ENCODE results near the gene USP47. TPM values are rescaled to one million over a fixed set of nuclear protein-coding genes. Genes with fewer than 3 reads are reported as not detected.

USP47 gene
- total and polyA plus RNA-seq, 9 of the 15 experiments (the other 6 are each of a cell fraction or from before 2014, with no cell fraction given), result 13.1 to 63.6 (median 34.7) TPM

DNA sequence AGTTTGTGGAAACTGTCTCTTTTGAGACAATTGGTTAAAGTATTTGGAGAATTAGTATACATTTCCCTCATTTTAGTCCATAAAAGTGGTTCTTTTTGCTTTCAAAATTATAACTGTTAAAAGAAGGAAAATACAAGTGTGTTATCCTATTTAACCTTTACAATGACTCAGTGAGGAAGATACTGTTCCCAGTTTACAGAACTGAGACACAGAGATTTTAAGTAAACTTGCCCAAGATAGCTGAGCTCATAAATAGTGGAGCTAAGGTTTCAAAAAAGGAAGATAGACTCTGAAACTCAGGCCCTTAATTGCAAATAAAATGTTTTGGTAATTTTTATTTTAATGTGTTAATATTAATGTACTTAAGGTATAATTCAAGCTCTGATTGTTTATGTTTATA lies 107.7 kb downstream of the USP47 start:
- no peak for DNase-seq (ENCODE audit: extremely low read depth in 1 of 4, low spot score in 3 of 4)
- no peaks in the 10 kb centered on the region for H3K9me1 ChIP-seq (ENCODE audit: control insufficient read depth, insufficient read depth, low read length)
- no peak overlapping the region for H3K9ac ChIP-seq (ENCODE audit: insufficient read depth in 1 of 2, low read depth in 2 of 2, low read length in 2 of 2)
- no peak for ATAC-seq
- no peak overlapping the region for H3K27ac ChIP-seq (ENCODE audit: extremely low read depth, low read depth, low read length)
- ChIA-PET POLR2A (no interaction called here), CTCF (ENCODE audit: low intra/inter-chr PET ratio) (no interaction called here)
- no peak overlapping the region for H3K4me2 ChIP-seq (ENCODE audit: insufficient read depth, low read length)
- H4K20me1 ChIP-seq (replicated peaks; ENCODE audit: control insufficient read depth, insufficient read depth, low read length), result no peaks in the 10 kb centered on the region
- no peaks in the 10 kb centered on the region for H3K9me3 ChIP-seq (replicated peaks; ENCODE audit: control insufficient read depth, insufficient read depth, low read depth, low read length)
- no peak overlapping the region for H2AFZ ChIP-seq (ENCODE audit: low read depth, low read length)
- in situ Hi-C loops (cut with MboI) (no loop called here), intact Hi-C loops (cut with micrococcal nuclease) (no loop called here)
- no peak for TF ChIP-seq ZNF24 (IDR thresholded peaks at IDR 0.05)
- no peak for TF ChIP-seq ZNF766 (CRISPR knock-in tag; conservative IDR thresholded peaks at IDR 0.05)
- TF ChIP-seq L3MBTL2 (IDR thresholded peaks at IDR 0.05), result no peak
- no peak for TF ChIP-seq SNRNP70 (optimal IDR thresholded peaks at IDR 0.05; ENCODE audit: low read depth, low read length)
- no peak for TF ChIP-seq ESRRA (IDR thresholded peaks at IDR 0.05; ENCODE audit: borderline replicate concordance, low read depth)
- TF ChIP-seq ERF (CRISPR knock-in tag; IDR thresholded peaks at IDR 0.05), result no peak
- TF ChIP-seq, protein P1, sequence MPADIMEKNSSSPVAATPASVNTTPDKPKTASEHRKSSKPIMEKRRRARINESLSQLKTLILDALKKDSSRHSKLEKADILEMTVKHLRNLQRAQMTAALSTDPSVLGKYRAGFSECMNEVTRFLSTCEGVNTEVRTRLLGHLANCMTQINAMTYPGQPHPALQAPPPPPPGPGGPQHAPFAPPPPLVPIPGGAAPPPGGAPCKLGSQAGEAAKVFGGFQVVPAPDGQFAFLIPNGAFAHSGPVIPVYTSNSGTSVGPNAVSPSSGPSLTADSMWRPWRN (IDR thresholded peaks at IDR 0.05; ENCODE audit: low read depth), result no peak
- TF ChIP-seq CSDE1 (IDR thresholded peaks at IDR 0.05), result no peak
- TF ChIP-seq ZBTB8A (IDR thresholded peaks at IDR 0.05; ENCODE audit: partially characterized antibody), result no peak
- no peak for TF ChIP-seq RBM15 (IDR thresholded peaks at IDR 0.05; ENCODE audit: insufficient read depth, low read length)
- no peak for TF ChIP-seq YBX1 (IDR thresholded peaks at IDR 0.05)
- TF ChIP-seq MXI1 (IDR thresholded peaks at IDR 0.05; ENCODE audit: low read depth, low read length), result no peak
- TF ChIP-seq, protein P2, sequence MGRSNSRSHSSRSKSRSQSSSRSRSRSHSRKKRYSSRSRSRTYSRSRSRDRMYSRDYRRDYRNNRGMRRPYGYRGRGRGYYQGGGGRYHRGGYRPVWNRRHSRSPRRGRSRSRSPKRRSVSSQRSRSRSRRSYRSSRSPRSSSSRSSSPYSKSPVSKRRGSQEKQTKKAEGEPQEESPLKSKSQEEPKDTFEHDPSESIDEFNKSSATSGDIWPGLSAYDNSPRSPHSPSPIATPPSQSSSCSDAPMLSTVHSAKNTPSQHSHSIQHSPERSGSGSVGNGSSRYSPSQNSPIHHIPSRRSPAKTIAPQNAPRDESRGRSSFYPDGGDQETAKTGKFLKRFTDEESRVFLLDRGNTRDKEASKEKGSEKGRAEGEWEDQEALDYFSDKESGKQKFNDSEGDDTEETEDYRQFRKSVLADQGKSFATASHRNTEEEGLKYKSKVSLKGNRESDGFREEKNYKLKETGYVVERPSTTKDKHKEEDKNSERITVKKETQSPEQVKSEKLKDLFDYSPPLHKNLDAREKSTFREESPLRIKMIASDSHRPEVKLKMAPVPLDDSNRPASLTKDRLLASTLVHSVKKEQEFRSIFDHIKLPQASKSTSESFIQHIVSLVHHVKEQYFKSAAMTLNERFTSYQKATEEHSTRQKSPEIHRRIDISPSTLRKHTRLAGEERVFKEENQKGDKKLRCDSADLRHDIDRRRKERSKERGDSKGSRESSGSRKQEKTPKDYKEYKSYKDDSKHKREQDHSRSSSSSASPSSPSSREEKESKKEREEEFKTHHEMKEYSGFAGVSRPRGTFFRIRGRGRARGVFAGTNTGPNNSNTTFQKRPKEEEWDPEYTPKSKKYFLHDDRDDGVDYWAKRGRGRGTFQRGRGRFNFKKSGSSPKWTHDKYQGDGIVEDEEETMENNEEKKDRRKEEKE (IDR thresholded peaks at IDR 0.05; ENCODE audit: borderline replicate concordance in 1 of 2, control insufficient read depth in 1 of 2, low read depth in 2 of 2, low read length in 1 of 2), result no peak
- H3K4me1 ChIP-seq (replicated peaks in 1 of 2; ENCODE audit: control insufficient read depth in 2 of 2, insufficient read depth in 2 of 2, low read length in 2 of 2), result no peaks in the 10 kb centered on the region
- no peak for FAIRE-seq
- no peaks in the 10 kb centered on the region for H3K79me2 ChIP-seq (ENCODE audit: control insufficient read depth, insufficient read depth, low read length)
- H3K4me3 ChIP-seq, result no peak overlapping the region
- no peaks in the 10 kb centered on the region for H3K27me3 ChIP-seq (ENCODE audit: control insufficient read depth in 2 of 2, insufficient read depth in 2 of 2, low read length in 2 of 2)
- H3K36me3 ChIP-seq (ENCODE audit: control insufficient read depth, insufficient read depth, low read length), result peaks cover 89% of the 10 kb centered on the region; the same call in 2 of the 3 replicates
- BruUV-seq (replicated peaks), result no TSS peak
